K562 treated with DMSO at 1 percent for 12 hours (cell line): Measurements from ENCODE around the gene YIPF4. TPM values are rescaled to one million over a fixed set of nuclear protein-coding genes. Genes with fewer than 3 reads are reported as not detected.

ENCODE experiments used
- total RNA-seq: library from RNA; unstranded; fragments of 300-600 nt; gene quantifications from 2 replicates; pipeline ENCODE4 v1.2.3, GENCODE V29; 2022; ENCODE audit not compliant: insufficient read depth

YIPF4 gene
- total RNA-seq: 16.5 and 31.2 TPM in 2 replicates

GRCh38 chr2:32277674-32278477 lies at the start of gene YIPF4:
Gene YIPF4 (plus strand): TSS chr2:32277904. CDS start chr2:32278156, 252 bp downstream.

GRCh38 chr2:32264422-32265105 lies 13.1 kb upstream of the YIPF4 start, which contains the start of gene NLRC4:
Gene NLRC4 (minus strand): TSS chr2:32264886. CDS start chr2:32256775, 8,111 bp downstream.

DNA sequence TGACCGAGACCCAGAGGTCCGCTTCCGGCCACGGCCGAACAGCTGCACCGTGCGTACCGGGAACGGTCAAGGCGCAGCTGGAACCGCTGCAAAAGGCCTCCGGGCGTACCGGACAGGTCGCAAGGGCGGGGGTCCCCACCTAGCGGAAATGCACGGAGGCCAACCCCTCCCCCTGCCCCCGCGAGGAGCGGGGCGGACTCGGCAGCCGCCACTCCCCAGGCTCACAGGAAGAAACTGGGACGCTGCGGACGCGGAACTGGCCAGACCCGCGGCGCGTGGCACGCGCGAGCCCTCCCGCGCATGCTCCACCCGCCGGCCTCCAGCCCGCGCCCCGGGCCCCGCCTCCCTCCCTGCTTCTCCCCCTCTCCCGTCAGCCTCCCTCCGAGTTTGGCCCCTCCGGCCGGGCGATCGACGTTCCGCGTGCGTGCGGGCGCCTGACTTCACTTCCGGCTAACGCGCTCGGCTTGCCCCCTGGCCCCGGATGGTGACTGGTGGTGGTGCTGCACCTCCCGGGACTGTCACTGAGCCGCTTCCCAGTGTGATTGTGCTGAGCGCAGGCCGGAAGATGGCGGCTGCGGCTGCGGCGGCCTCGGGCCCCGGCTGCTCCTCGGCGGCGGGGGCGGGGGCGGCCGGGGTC lies 79.1 kb downstream of the YIPF4 start, which contains the start of gene BIRC6:
Gene BIRC6, plus strand, starts transcription at position 343 of the 637 bp plus-strand sequence. Its CDS starts 139 bp downstream, at position 482.

Other genes with a start within 250 kb of the YIPF4 start
- 110 and 118 TPM in 2 replicates for gene DPY30, start 238.1 kb upstream of the YIPF4 start, total RNA-seq
- 3.5 and 14.3 TPM in 2 replicates for gene SPAST, start 214.3 kb upstream of the YIPF4 start, total RNA-seq
- gene SLC30A6, start 112.0 kb upstream of the YIPF4 start, total RNA-seq: 6.4 and 20.7 TPM in 2 replicates
- 0.47 TPM in 1 of 2 replicates, not detected in the other for gene NLRC4, start 13.0 kb upstream of the YIPF4 start, total RNA-seq
- gene BIRC6, start 79.1 kb downstream of the YIPF4 start, total RNA-seq: 5.6 and 29.1 TPM in 2 replicates